WI38 (cell line): ENCODE data around the gene UTP15.

Experiments
- H3K4me3 ChIP-seq: 2 replicates; pipeline ENCODE4 v1.5.1; 2011; ENCODE audit warnings: low read depth, mild to moderate bottlenecking, control low read depth, low read length
- CTCF ChIP-seq: IDR thresholded peaks from 2 replicates; pipeline ENCODE4 v1.5.1; 2012; ENCODE audit warnings: low read depth, mild to moderate bottlenecking, control low read depth, low read length

Gene UTP15

GRCh38 chr5:73564675-73565074, 868 bp upstream of the UTP15 start:
- no peak for TF ChIP-seq CTCF
- peak overlapping the region; percentile 99 for H3K4me3 ChIP-seq

DNA sequence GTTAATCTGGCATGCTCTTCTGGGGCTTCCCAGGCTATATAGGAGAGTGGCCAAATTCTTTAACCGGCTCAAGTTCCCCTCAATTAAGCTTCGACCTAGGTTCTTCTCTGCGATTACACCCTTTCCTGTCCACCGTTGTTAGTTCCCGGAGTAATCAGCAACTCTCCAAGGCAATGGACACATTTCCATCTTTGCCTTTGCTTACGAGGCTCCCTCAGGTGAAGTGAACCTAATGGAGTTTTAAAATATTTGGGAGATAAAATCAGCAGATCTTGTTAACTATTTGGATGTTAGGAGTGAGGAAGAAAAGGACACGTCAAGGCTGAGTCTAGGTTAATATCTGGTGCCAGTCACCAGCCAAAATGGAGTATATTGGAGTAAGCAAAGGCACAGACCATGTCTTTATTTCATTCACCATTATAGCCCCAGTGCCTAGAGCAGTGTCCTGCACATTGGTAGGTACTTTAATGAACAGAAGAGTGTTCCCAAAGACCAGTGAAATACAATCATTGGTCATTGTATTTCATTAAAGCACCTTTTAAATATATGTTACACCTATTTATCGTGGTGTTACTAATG, 515 bp downstream of the UTP15 start:
- H3K4me3 ChIP-seq: peak overlapping the region; percentile 99
- no peak for TF ChIP-seq CTCF

DNA sequence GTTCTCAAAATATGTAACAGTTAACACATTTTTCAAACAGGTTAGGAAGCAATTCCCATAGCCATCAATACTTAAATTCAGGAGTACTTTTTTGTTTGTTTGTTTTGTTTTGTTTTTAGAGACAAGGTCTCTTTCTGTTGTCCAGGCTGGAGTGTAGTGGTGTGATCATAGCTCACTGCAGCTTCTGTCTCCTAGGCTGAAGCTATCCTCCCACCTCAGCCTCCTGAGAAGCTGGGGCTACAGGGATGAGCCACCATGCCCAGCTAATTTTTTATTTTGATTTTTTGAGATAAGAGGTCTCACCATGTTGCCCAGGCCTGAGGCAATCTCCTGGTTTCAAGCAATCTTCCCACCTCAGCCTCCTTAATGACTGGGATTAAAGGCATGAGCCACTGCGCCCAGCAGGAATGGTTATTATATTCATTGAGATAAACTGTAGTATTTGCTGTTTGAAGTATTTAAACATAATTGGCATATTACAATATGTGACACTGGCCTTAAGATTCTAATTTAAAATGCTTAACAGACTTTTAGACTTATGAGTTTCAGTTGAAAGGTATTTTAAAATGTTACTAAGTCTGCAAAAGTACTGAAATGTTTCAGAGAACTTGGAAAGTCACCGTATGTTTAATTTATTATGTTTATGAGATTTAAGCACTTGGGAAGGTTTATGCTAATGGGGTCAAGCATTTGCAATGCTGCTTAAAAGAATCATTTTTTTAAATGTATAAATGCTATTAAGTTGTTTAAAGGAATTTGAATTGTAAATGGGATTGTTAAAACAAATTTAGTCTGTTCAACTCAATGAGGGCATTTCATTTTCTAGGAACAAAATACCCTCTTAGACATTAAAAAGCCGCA, 17.0 kb downstream of the UTP15 start:
- H3K4me3 ChIP-seq: no peak overlapping the region
- no peak for TF ChIP-seq CTCF

GRCh38 chr5:73587923-73588322, 22.4 kb downstream of the UTP15 start:
- no peak for TF ChIP-seq CTCF
- no peak overlapping the region for H3K4me3 ChIP-seq

- 0 out of 2 replicates have a peak, but pooled peaks have one; percentile 30 for TF ChIP-seq CTCF
- no peak overlapping the region for H3K4me3 ChIP-seq
Measured at GRCh38 chr5:73591102-73591695, 25.7 kb downstream of the UTP15 start.

DNA sequence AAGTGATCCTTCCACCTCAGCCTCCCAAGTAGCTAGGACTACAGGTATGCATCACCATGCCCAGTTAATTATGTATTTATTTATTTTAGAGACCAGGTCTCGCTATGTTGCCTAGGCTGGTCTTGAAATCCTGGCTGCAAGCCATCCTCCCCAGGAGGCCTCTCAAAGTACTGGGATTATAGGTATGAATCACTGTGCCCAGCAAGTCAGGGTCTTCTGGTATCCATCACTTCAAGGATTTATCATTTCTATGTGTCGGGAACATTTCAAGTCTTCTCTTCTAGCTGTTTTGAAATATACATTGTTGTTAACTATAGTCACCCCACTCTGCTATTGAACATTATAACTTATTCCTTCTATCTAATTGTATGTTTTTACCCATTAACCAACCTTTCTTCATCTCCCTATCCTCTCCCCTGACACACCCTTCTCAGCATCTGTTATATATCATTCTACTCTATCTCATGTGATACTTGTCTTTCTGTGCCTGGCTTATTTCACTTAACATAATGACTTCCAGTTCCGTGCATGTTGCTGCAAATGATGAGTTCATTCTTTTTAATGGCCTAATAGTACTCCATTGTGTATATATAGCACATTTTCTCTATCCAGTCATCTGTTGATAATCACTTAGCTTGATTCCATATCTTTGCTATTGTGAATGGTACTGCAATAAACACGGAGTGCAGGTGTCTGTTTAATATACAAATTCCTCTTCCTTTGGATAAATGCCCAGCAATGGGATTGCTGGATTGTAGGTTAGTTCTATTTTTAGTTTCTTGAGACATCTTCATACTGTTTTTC, 26.4 kb downstream of the UTP15 start:
- no peak overlapping the region for H3K4me3 ChIP-seq
- TF ChIP-seq CTCF: no peak

- no peak overlapping the region for H3K4me3 ChIP-seq
Measured at GRCh38 chr5:73592551-73592950, 27.0 kb downstream of the UTP15 start.

More at GRCh38 chr5:73592551-73592950, 27.0 kb downstream of the UTP15 start:
- no peak for TF ChIP-seq CTCF
